ENCODE measurements around the gene CTNNBL1. TPM values are rescaled to one million over a fixed set of nuclear protein-coding genes. Genes with fewer than 3 reads are reported as not detected.
"Not testable (repeated sequence)": the region's sequence is repeated elsewhere in the genome, so short reads cannot be mapped to it uniquely, and the experiment has no call there.

The CTNNBL1 gene
- total RNA-seq, 1 donor from 2014 or later, result 93.5 TPM

DNA sequence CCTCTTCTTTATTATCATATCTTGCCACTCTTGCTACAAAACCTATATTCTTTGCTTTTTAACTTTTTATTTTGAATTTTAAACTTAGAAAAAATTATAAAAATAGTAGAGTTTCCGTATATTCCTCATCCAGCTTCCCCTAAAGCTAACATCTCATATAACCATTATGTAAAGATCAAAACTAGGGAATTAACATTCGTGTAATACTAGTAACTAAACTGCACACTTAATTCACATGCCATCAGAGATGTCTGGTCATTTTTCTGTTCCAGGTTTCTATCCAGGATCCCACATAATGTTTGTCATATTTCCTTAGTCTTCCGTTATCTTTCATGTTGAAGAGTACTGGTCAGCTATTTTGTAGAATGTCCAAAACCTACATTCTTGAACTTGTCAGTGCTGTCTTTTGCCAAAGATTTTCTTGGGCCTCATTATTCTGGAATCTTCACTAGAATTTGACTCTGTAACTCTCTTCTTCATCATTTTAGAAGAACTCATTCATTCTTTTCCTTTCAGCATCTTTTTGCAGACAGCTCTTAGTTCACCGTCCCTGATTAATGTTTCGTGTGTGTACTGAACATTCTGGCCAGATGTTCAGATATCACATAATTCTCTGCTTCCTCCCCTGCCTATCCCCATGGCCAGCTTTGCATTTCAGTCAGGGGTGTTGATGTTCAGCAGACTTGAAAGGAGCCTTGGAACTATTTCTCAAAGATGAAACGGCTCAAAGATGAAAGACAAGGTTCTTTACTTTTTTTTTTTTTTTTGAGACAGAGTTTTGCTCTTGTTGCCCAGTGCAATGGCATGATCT, 9.4 kb downstream of the CTNNBL1 start:
- intact Hi-C loops (cut with micrococcal nuclease), result no loop called here
- Mint-ChIP-seq H3K9me3 (no peaks in the 10 kb centered on the region), H3K4me3 (no peak overlapping the region), H3K4me1 (ENCODE audit: low read depth) (no peaks in the 10 kb centered on the region), H3K27me3 (ENCODE audit: insufficient read depth) (no peaks in the 10 kb centered on the region), H3K27ac (no peak overlapping the region), H3K36me3 (ENCODE audit: low read depth) (no peaks in the 10 kb centered on the region)
- DNase-seq (ENCODE audit: low spot score), result no peak

DNA sequence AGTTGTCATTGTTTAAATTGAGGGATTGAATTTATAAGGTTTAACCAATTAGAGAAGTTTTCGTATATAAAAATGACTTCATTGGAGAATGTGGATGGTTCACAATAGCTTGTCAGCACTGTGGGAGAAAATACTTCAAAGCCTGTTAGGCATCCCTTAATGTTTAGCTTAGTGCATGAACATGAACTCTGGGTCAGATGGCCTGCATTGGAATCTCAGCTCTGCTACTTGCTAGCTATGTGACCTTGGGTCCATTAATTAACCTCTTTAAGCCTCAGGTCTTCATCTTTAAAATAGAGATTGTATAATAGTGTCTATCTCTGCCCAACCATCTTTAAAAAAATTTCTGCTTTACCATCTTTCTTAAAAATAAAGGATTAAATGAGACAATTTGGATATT, 11.1 kb downstream of the CTNNBL1 start:
- no peak overlapping the region for H3K4me3 Mint-ChIP-seq
- no peaks in the 10 kb centered on the region for H3K27me3 Mint-ChIP-seq (ENCODE audit: insufficient read depth)
- intact Hi-C loops (cut with micrococcal nuclease), result no loop called here
- H3K27ac Mint-ChIP-seq, result no peak overlapping the region
- no peak for DNase-seq (ENCODE audit: low spot score)
- no peaks in the 10 kb centered on the region for H3K4me1 Mint-ChIP-seq (ENCODE audit: low read depth)
- no peaks in the 10 kb centered on the region for H3K9me3 Mint-ChIP-seq
- no peaks in the 10 kb centered on the region for H3K36me3 Mint-ChIP-seq (ENCODE audit: low read depth)

DNA sequence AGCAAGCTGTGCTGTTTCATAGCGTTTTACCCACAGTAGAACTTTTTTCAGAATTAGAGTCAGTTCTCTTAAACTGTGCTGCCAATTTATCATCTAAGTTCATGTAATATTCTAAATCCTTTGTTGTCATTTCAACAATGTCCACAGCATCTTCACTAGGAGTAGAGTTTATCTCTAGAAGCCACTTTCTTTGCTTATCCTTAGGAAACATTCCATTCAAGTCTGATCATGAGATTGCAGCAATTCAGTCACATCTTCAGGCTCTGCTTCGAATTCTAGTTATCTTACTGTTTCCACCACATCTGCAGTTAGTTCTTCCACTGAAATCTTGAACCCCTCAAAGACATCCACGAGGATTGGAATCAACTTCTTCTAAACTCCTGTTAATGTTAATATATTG, 12.5 kb downstream of the CTNNBL1 start:
- no peaks in the 10 kb centered on the region for H3K27me3 Mint-ChIP-seq (ENCODE audit: insufficient read depth)
- H3K9me3 Mint-ChIP-seq, result no peaks in the 10 kb centered on the region
- no peak overlapping the region for H3K27ac Mint-ChIP-seq
- intact Hi-C loops (cut with micrococcal nuclease), result no loop called here
- H3K4me1 Mint-ChIP-seq (ENCODE audit: low read depth), result no peaks in the 10 kb centered on the region
- DNase-seq (ENCODE audit: low spot score), result no peak
- H3K4me3 Mint-ChIP-seq, result no peak overlapping the region
- H3K36me3 Mint-ChIP-seq (ENCODE audit: low read depth), result no peaks in the 10 kb centered on the region

DNA sequence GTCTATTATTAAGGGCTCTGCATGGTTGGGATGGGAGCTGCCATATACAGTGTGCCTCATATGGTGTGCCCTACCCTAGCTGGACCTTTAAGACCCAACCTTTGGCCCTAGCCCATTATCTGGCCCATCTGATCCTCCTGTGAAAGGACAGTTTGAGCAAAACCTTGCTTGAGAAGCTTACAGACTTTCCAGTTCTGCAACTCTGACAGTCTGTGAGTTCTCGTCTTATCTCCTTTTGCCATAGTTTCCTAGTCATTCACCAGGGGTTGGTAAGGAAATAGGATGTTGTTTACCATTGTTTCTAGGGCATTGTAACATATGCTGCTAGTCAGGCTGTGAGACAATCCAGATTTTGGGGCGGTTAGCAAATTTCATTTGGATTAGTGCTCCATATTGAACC, 17.2 kb downstream of the CTNNBL1 start:
- Mint-ChIP-seq H3K36me3 (ENCODE audit: low read depth) (peaks cover 5% of the 10 kb centered on the region), H3K27me3 (ENCODE audit: insufficient read depth) (no peaks in the 10 kb centered on the region), H3K4me1 (ENCODE audit: low read depth) (peaks cover 16% of the 10 kb centered on the region), H3K27ac (no peak overlapping the region), H3K9me3 (no peaks in the 10 kb centered on the region), H3K4me3 (no peak overlapping the region)
- DNase-seq (ENCODE audit: low spot score), result no peak
- intact Hi-C loops (cut with micrococcal nuclease), result no loop called here

DNA sequence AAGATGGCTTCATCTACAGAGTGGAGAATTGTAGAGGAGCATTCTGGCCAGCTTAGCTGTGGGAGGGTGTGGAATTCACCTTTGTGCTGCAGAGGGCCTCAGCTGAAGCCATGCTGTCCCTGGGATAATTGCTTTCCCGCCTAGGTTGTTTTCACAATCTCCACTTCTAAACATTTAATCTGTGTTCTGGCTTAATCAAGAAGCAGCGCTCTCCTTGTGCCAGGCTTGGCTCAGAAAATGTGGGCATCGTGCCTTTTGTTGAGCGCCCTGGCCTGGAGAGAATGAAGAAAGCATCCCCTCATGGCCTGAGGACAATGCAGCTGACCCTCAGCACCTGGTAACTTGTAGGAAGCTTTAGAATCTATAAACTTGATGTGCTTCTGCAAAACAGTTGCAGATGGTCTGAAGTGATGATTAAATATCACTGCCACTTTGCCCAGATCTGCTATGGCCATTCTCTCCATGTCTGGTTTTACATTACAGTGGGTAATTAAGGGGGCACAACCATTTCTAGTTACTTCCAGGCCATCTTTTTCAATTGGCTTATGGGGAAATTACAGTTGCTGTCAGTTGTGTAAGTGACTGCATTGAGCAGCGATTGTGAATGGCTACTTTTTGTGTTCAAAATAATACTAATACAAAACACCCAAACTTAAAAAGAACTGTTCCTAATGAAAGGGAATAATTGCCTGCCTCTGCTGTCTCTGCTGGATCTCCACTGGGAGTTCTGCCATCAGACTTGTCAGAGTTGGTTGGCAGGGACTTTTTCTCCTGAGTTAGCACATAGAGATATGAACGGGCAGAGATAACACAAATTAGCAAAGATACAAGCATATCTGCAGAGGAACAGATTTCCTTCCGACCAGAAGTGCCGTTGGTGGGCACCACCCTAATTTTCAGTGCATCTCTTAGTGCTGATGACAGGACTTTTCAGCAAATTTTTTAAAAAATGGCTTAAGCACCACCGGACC, 18.4 kb downstream of the CTNNBL1 start:
- Mint-ChIP-seq H3K4me1 (ENCODE audit: low read depth) (peaks cover 16% of the 10 kb centered on the region), H3K27me3 (ENCODE audit: insufficient read depth) (no peaks in the 10 kb centered on the region), H3K27ac (no peak overlapping the region), H3K9me3 (no peaks in the 10 kb centered on the region), H3K4me3 (no peak overlapping the region), H3K36me3 (ENCODE audit: low read depth) (peaks cover 5% of the 10 kb centered on the region)
- no peak for DNase-seq (ENCODE audit: low spot score)
- intact Hi-C loops (cut with micrococcal nuclease), result no loop called here

DNA sequence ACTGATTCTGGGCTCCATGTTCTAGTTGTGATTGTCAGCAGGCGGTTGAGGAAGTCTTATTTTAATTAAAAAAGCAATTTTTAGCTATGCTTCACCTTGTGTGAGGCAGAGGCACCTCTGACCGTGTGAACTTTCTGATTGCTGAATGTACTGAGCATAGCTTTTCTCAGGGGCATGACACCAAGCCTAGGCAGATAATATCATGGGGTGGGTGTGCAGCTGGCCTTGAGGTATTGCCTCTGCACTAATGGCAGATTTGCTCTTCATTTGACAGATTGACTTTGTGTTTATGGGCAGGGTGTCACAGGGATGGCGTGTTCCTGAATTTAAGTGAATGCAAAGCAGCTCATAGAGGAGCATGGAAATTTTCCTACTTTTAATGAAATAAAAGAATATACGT, 19.6 kb downstream of the CTNNBL1 start:
- no peak overlapping the region for H3K4me3 Mint-ChIP-seq
- no peaks in the 10 kb centered on the region for H3K27me3 Mint-ChIP-seq (ENCODE audit: insufficient read depth)
- peaks cover 16% of the 10 kb centered on the region for H3K4me1 Mint-ChIP-seq (ENCODE audit: low read depth)
- DNase-seq (ENCODE audit: low spot score), result no peak
- H3K27ac Mint-ChIP-seq, result no peak overlapping the region
- intact Hi-C loops (cut with micrococcal nuclease), result no loop called here
- H3K9me3 Mint-ChIP-seq, result no peaks in the 10 kb centered on the region
- H3K36me3 Mint-ChIP-seq (ENCODE audit: low read depth), result peaks cover 5% of the 10 kb centered on the region

DNA sequence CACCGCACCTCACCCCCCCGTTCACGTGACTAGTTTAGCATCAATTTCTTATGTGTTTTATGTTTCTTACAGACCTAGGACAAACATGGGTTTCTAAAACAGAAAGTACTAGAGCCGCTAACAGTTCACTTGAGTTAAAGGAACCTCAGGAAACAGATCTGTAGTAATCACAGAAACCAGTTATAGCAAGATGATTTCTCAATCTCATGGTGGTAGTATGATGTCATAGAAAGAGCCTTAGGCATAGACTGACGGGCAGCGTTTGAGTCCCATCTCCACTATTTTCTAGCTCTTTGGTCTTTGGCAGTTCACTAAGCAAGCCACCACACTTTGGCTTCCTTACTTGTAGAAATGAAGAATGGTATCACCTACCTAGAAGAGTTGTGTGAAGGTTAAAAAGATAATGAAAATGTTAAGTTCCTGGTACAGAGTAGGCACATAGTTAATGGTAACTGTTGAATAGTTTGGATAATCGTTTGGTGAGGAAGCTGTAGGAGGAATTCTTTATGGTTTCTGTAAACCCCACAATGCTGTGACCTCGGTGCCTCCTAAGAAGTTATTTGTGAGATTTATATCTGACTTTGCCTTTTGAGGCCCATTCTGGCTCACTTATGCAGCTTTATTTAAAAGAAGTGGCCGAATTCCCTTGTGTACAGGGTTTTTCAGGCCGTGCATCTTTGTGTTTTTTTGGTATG, 21.3 kb downstream of the CTNNBL1 start:
- no peak for DNase-seq (ENCODE audit: low spot score)
- Mint-ChIP-seq H3K9me3 (no peaks in the 10 kb centered on the region), H3K27me3 (ENCODE audit: insufficient read depth) (no peaks in the 10 kb centered on the region), H3K4me1 (ENCODE audit: low read depth) (peaks cover 16% of the 10 kb centered on the region), H3K4me3 (no peak overlapping the region), H3K36me3 (ENCODE audit: low read depth) (peaks cover 5% of the 10 kb centered on the region), H3K27ac (no peak overlapping the region)
- intact Hi-C loops (cut with micrococcal nuclease), result no loop called here

DNA sequence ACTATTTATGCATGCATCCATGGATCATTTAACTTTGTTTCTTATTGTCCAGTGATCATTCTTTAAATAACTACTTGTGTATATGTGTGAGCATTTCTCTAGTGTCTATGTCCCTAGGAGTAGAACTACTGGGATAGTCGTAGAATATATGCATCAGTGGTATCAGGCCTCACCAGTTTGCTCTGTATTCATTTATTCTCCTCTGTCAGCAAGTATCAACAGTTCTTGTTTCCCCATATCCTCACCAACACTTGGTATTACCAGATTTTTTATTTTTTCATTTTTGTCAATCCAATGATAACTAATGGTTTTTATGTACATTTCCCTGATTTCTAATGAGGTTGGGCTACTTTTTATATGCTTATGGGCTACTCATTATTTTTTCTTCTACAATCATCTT, 27.9 kb downstream of the CTNNBL1 start:
- no peaks in the 10 kb centered on the region for H3K27me3 Mint-ChIP-seq (ENCODE audit: insufficient read depth)
- H3K9me3 Mint-ChIP-seq, result peaks cover 13% of the 10 kb centered on the region
- no peak for DNase-seq (ENCODE audit: low spot score)
- H3K27ac Mint-ChIP-seq, result no peak overlapping the region
- H3K4me3 Mint-ChIP-seq, result no peak overlapping the region
- intact Hi-C loops (cut with micrococcal nuclease), result no loop called here
- H3K36me3 Mint-ChIP-seq (ENCODE audit: low read depth), result peaks cover 3% of the 10 kb centered on the region
- H3K4me1 Mint-ChIP-seq (ENCODE audit: low read depth), result no peaks in the 10 kb centered on the region

DNA sequence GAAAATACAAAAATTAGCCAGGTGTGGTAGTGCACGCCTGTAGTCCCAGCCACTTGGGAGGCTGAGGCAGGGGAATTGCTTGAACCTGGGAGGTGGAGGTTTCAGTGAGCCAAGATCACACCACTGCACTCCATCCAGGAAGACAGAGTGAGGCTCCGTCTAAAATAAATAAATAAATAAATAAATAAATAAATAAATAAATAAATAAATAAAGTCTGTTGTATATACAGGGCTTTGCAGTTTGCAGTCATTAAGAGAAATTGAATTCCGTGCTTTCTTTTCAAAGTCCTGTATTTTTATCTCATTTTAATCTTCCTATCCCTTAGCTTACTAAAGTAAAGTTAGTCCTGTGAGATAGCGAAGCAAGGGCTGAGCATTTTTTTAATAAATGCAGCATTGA, 28.5 kb downstream of the CTNNBL1 start:
- H3K27me3 Mint-ChIP-seq (ENCODE audit: insufficient read depth); H3K36me3 Mint-ChIP-seq (ENCODE audit: low read depth); H3K27ac Mint-ChIP-seq; H3K4me1 Mint-ChIP-seq (ENCODE audit: low read depth); DNase-seq (ENCODE audit: low spot score); intact Hi-C loops (cut with micrococcal nuclease); H3K4me3 Mint-ChIP-seq: not testable (repeated sequence)
- H3K9me3 Mint-ChIP-seq, result peaks cover 13% of the 10 kb centered on the region

DNA sequence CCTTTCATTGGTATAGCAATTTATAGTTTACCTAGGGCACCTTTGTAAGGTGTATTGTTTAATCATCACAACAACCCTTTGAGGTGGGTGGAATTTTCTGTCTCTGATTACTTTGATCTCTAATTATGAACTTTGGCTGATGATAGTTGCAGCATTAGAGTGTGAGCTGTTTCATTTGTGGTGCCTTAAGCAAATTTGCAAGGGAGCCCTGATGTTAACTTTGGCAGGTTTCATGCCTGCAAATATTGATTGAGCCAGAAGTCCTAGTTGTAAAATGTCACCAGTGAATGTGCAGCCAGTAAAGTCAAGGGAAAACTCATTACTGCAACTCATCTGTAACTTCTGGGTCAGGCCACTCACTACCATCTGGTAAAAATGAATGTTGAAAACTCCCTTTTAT, 29.8 kb downstream of the CTNNBL1 start:
- Mint-ChIP-seq H3K4me1 (ENCODE audit: low read depth) (peaks cover 5% of the 10 kb centered on the region), H3K36me3 (ENCODE audit: low read depth) (peaks cover 7% of the 10 kb centered on the region), H3K27me3 (ENCODE audit: insufficient read depth) (no peaks in the 10 kb centered on the region), H3K27ac (no peak overlapping the region), H3K9me3 (peaks cover 13% of the 10 kb centered on the region), H3K4me3 (no peak overlapping the region)
- no peak for DNase-seq (ENCODE audit: low spot score)
- intact Hi-C loops (cut with micrococcal nuclease), result no loop called here

DNA sequence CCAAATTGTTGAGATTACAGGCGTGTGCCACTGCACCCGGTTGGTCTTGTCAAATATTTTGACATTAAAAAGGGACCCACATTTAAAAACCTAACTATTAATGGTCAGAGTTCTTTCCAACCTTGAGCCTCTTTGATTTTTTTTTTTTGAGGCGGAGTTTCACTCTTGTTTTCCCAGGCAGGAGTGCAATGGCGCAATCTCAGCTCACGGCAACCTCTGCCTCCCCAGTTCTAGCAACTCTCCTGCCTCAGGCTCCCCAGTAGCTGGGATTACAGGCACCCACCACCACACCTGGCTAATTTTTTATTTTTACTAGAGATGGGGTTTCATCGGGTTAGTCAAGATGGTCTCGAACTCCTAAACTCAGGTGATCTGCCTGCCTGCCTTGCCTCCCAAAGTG, 31.3 kb downstream of the CTNNBL1 start:
- Mint-ChIP-seq H3K27ac (no peak overlapping the region), H3K4me3 (no peak overlapping the region)
- intact Hi-C loops (cut with micrococcal nuclease), result no loop called here

DNA sequence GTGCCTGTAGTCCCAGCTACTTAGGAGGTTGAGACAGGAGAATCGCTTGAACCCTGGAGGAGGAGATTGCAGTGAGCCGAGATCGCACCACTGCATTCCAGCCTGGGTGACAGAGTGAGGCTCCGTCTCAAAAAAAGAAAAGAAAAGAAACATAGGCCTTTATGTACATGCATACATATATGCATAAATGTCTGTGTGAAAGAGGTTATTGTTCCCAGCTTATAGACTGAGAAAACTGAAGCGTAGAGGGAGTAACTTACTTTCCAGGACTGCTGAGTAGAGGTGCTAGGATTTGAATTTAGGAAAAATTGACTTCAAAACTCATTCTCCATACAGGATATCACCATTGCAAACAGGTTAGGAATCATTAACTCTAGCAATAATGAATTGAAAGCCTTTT, 32.0 kb downstream of the CTNNBL1 start:
- H3K4me3 Mint-ChIP-seq, result no peak overlapping the region
- peaks cover 16% of the 10 kb centered on the region for H3K4me1 Mint-ChIP-seq (ENCODE audit: low read depth)
- H3K27me3 Mint-ChIP-seq (ENCODE audit: insufficient read depth), result no peaks in the 10 kb centered on the region
- peaks cover 6% of the 10 kb centered on the region for H3K36me3 Mint-ChIP-seq (ENCODE audit: low read depth)
- H3K9me3 Mint-ChIP-seq, result peaks cover 10% of the 10 kb centered on the region
- H3K27ac Mint-ChIP-seq, result no peak overlapping the region
- DNase-seq (ENCODE audit: low spot score), result no peak
- intact Hi-C loops (cut with micrococcal nuclease), result no loop called here

More for the DNA sequence above, 31.3 kb downstream of the CTNNBL1 start:
- peaks cover 8% of the 10 kb centered on the region for H3K36me3 Mint-ChIP-seq (ENCODE audit: low read depth)
- no peaks in the 10 kb centered on the region for H3K27me3 Mint-ChIP-seq (ENCODE audit: insufficient read depth)
- H3K9me3 Mint-ChIP-seq, result peaks cover 13% of the 10 kb centered on the region
- DNase-seq (ENCODE audit: low spot score), result no peak
- peaks cover 13% of the 10 kb centered on the region for H3K4me1 Mint-ChIP-seq (ENCODE audit: low read depth)

DNA sequence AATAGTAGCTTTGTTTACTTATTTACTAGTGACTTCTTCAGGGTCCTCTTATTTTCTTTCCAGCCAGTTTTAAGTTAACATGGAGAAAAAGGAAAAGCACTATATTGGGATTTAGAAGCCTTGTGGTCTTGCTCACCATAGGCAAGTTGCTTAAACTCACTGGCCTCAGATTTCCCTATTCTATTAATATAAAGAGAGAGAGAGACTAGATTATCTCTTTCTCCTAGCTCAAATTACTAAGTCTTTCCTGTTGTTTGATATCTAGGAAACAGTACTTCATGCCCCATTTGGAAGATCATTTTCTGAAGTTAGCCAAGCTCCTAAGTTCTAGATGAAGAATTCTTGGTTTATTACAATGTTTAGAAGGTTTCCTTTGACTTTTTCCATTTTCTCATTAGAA, 32.5 kb downstream of the CTNNBL1 start:
- Mint-ChIP-seq H3K4me1 (ENCODE audit: low read depth) (peaks cover 16% of the 10 kb centered on the region), H3K27ac (no peak overlapping the region), H3K9me3 (peaks cover 7% of the 10 kb centered on the region), H3K4me3 (no peak overlapping the region), H3K27me3 (ENCODE audit: insufficient read depth) (no peaks in the 10 kb centered on the region), H3K36me3 (ENCODE audit: low read depth) (peaks cover 6% of the 10 kb centered on the region)
- intact Hi-C loops (cut with micrococcal nuclease), result no loop called here
- no peak for DNase-seq (ENCODE audit: low spot score)
